Psoas muscle (tissue), 8 donors: ENCODE results near the gene NCAM1. TPM values are rescaled to one million over a fixed set of nuclear protein-coding genes. Genes with fewer than 3 reads are reported as not detected.

Source experiments
- ATAC-seq, 4 donors: fragments of 200-7000 bp; cut with Tn5 transposase; one replicate each; pipeline ENCODE4 v1.9.1; 2020; ENCODE audit warnings: moderate library complexity in 3 of 4, mild to moderate bottlenecking in 2 of 4
- DNase-seq, 2 donors: peaks; one replicate each; pipeline ENCODE4 v3.0.0-alpha.2; 2020
- H3K27ac ChIP-seq: fragments of 200-600 bp; one replicate; pipeline ENCODE4 v1.8.0; 2022
- H3K27me3 ChIP-seq, 3 donors: fragments of 200-600 bp in 1 of 3; one replicate each; pipeline versions ENCODE4 v1.6.1 to v1.8.0; 2013 to 2022; ENCODE audit warnings: low read length in 2 of 3, mild to moderate bottlenecking in 2 of 3, moderate library complexity in 1 of 3; ENCODE audit not compliant: insufficient read depth in 3 of 3
- H3K36me3 ChIP-seq, 2 donors: fragments of 200-600 bp in 1 of 2; one replicate each; pipeline versions ENCODE4 v1.6.1 to v1.8.0; 2013 to 2022; ENCODE audit warnings: low read depth in 1 of 2, mild to moderate bottlenecking in 1 of 2, moderate library complexity in 1 of 2; ENCODE audit not compliant: insufficient read depth in 1 of 2
- H3K4me1 ChIP-seq: fragments of 200-600 bp; one replicate; pipeline ENCODE4 v1.8.0; 2022
- H3K4me3 ChIP-seq: fragments of 200-600 bp; one replicate; pipeline ENCODE4 v1.8.0; 2022; ENCODE audit warnings: mild to moderate bottlenecking
- H3K9me3 ChIP-seq: fragments of 200-600 bp; one replicate; pipeline ENCODE4 v1.8.0; 2022
- CTCF ChIP-seq: fragments of 200-600 bp; IDR thresholded peaks from one replicate; pipeline ENCODE4 v1.8.0; 2022; ENCODE audit warnings: antibody characterized with exemption
- WGBS, 3 donors: extraction: QIAGEN DNeasy Blood & Tissue Kit; methylation state at CpG; one replicate each; pipeline versions ENCODE4 v1.1.6 to v1.1.7; 2013; 5-methylcytosine and 5-hydroxymethylcytosine counted together
- intact Hi-C, 2 donors: fragments of 100-400 bp; cut with DNase I; formaldehyde crosslinking; loops; one replicate each; pipeline versions ENCODE4 v1.11.0 to v1.14.2; 2022
- polyA plus RNA-seq, 3 donors: library from polyadenylated mRNA; stranded (reverse); fragments of 200-250 nt; gene quantifications; one replicate each; pipeline ENCODE4 v1.2.3, GENCODE V29; 2013
- total RNA-seq, 4 donors: library from RNA; stranded (reverse); fragmentation: NEBNext Ultra II Directional in 2 of 4; extraction: Animal tissue kit (Norgen Biotek cat#: 25700) in 2 of 4; gene quantifications; one replicate each; pipeline versions ENCODE4 v1.2.1 to v1.2.4, GENCODE V29; 2021 to 2023
- donor health status: healthy with polysubstance abuse.
- donor health status: DM: no; HTN: no; CAD: no; lungs with moderate emphysema.
- donor health status: Bipolar disorder and iron deficiency.
- donor health status: healthy.
- donor health status: DM: yes; HTN: yes; CAD: no.
- donor health status: DM: no; HTN: no; CAD: no.
- donor health status: DM: no; HTN: no; CAD: no.
- donor health status: DM: yes; HTN: yes; CAD: no.

The NCAM1 gene
- total and polyA plus RNA-seq, 7 donors = 1.3 to 50.3 (median 3.0) TPM

- no peak overlapping the region for H3K27ac ChIP-seq
- peaks cover 0 to 14% (median 0%) of the 10 kb centered on the region in 3 donors for H3K27me3 ChIP-seq
- H3K9me3 ChIP-seq = no peaks in the 10 kb centered on the region
- intact Hi-C loops = no loop called here
- H3K36me3 ChIP-seq = no peaks in the 10 kb centered on the region
- no peaks in the 10 kb centered on the region for H3K4me1 ChIP-seq
- TF ChIP-seq CTCF = no peak
- DNase-seq = no peak
- no peak for ATAC-seq
- WGBS, 3 donors = 72 to 81% (median 73%) methylated on average over 2 of the region's 2 CpGs
- no peak overlapping the region for H3K4me3 ChIP-seq
Measured at GRCh38 chr11:113179181-113179704, 218.0 kb downstream of the NCAM1 start.

GRCh38 chr11:113181094-113181493 is 219.9 kb downstream of the NCAM1 start:
- no peak for TF ChIP-seq CTCF
- intact Hi-C loops = no loop called here
- Histone ChIP-seq H3K4me3 (no peak overlapping the region), H3K36me3 (no peaks in the 10 kb centered on the region), H3K9me3 (no peaks in the 10 kb centered on the region), H3K4me1 (no peaks in the 10 kb centered on the region), H3K27me3 (peaks cover 0 to 14% (median 0%) of the 10 kb centered on the region in 3 donors), H3K27ac (no peak overlapping the region)
- DNase-seq (no peak), ATAC-seq (no peak)
- 81 to 94% (median 87%) methylated on average over 5 of the region's 5 CpGs for WGBS, 3 donors

- peaks cover 0 to 14% (median 0%) of the 10 kb centered on the region in 3 donors for H3K27me3 ChIP-seq
- no peak for ATAC-seq
- H3K9me3 ChIP-seq = no peaks in the 10 kb centered on the region
- H3K4me3 ChIP-seq = no peak overlapping the region
- WGBS, 3 donors = 65 to 81% (median 65%) methylated on average over 6 of the region's 6 CpGs
- TF ChIP-seq CTCF = no peak
- no peak for DNase-seq
- intact Hi-C loops = no loop called here
- H3K36me3 ChIP-seq = no peaks in the 10 kb centered on the region
- H3K4me1 ChIP-seq = no peaks in the 10 kb centered on the region
- H3K27ac ChIP-seq = no peak overlapping the region
Measured at GRCh38 chr11:113182288-113182687, 221.1 kb downstream of the NCAM1 start.

- ATAC-seq = peak in 3 of 4 donors; percentile 50 to 77 (median 67)
- 79 to 87% (median 85%) methylated on average over 5 of the region's 5 CpGs for WGBS, 3 donors
- TF ChIP-seq CTCF = no peak
- DNase-seq = no peak
- Histone ChIP-seq H3K27ac (no peak overlapping the region), H3K27me3 (peaks cover 0 to 5% (median 0%) of the 10 kb centered on the region in 3 donors), H3K4me1 (peaks cover 8% of the 10 kb centered on the region), H3K9me3 (no peaks in the 10 kb centered on the region), H3K36me3 (no peaks in the 10 kb centered on the region), H3K4me3 (no peak overlapping the region)
- intact Hi-C loops = no loop called here
Measured at GRCh38 chr11:113184498-113184897, 223.3 kb downstream of the NCAM1 start.

GRCh38 chr11:113188371-113188834 is 227.2 kb downstream of the NCAM1 start:
- Histone ChIP-seq H3K4me1 (peaks cover 18% of the 10 kb centered on the region), H3K9me3 (no peaks in the 10 kb centered on the region), H3K36me3 (no peaks in the 10 kb centered on the region), H3K27me3 (no peaks in the 10 kb centered on the region), H3K4me3 (no peak overlapping the region), H3K27ac (peak overlapping the region; percentile 65)
- ATAC-seq = peak in 3 of 4 donors; percentile 20 to 52 (median 26)
- no peak for TF ChIP-seq CTCF
- intact Hi-C loops = no loop called here
- DNase-seq = no peak
